GM18870 (cell line): ENCODE data around the gene FMOD.
"Not testable (repeated sequence)": the region's sequence is repeated elsewhere in the genome, so short reads cannot be mapped to it uniquely, and the experiment has no call there.

Experiments used
- ATAC-seq: cut with Tn5 transposase; IDR thresholded peaks from one replicate; pipeline ENCODE4 v1.9.1; 2021; ENCODE audit warnings: moderate library complexity; ENCODE audit not compliant: unreplicated experiment

FMOD gene

DNA sequence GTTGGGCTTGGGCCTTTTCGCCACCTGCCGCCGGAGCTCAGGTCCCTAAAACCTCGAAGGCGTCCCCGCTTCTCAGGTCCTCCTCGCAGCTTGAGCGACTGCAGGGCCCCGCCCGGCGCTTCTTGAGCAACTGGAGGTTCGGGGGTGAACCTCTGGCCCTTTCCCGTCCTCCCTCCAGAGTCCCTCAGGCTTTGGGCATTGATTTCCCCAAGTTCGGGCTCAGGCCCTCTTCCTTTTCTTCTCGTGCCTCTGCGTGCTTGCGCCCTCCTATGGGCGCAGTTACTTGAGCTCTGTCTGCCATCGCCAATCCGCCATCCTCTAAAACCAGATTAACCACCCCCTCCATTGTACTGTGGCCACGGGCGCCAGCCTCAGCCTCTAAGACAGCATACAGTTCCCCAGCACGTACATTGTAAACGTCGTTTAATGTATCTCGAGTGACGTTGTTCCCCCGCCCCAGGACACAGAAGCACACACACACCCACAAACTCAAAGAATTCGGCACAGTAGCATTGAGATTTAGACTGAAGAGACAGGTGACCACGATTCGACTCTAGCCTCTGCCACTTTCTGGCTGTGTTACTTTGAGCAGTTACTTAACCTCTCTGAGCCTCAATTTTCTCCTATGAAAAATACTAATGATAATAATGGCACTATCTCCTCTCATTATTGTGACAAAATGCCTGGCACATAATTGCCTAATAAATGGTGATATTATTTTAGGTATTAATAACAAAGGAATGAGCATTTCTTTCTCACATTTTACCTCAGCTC is 23.1 kb downstream of the FMOD start:
- ATAC-seq, result peak; percentile 31

DNA sequence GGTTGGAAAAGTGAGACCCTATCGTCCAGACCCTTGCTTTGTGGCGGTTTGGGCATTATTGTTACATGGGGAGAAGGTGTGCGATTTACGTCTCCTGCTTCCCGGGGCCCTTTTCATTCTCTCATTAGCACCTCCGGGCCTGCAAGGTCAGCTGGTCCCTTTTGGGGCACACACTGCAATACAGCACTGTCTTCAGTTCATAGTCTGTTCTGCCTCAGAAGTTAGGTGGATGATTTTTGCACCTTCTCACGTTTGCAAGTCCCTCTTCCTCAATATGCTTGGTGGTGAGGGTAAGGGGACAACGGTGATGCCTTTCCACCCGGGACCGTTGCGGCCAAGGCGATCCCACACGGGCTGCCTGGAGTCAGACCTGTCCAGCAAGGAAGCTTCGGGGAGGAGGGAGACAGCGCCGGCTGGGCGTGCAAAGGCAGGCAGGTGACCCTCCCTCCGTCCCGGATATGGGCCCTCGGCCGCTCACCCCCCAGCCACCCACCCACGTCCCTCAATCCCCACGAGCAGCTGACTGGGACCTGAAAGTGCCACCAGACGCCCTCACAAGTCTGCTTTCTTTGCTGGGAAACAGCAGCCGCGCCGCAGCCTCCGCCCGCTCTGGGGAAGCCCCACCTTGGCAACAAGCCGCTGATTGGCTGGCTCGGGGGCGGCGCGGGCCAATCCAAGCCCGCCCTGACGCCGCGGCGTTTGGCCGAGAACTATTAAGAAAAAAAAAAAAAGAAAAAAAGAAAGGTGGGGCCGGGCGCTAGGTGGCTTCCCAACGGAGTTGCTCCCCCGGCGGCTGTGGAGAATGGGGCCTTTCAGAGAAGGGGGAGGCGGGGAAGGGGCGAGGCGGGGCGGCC is 23.9 kb downstream of the FMOD start:
- peak; percentile 41 for ATAC-seq

- no peak for ATAC-seq
Observed at GRCh38 chr1:203325418-203326091, 25.4 kb downstream of the FMOD start.

GRCh38 chr1:203325026-203325417 is 25.9 kb downstream of the FMOD start:
- ATAC-seq, result peak; percentile 36

DNA sequence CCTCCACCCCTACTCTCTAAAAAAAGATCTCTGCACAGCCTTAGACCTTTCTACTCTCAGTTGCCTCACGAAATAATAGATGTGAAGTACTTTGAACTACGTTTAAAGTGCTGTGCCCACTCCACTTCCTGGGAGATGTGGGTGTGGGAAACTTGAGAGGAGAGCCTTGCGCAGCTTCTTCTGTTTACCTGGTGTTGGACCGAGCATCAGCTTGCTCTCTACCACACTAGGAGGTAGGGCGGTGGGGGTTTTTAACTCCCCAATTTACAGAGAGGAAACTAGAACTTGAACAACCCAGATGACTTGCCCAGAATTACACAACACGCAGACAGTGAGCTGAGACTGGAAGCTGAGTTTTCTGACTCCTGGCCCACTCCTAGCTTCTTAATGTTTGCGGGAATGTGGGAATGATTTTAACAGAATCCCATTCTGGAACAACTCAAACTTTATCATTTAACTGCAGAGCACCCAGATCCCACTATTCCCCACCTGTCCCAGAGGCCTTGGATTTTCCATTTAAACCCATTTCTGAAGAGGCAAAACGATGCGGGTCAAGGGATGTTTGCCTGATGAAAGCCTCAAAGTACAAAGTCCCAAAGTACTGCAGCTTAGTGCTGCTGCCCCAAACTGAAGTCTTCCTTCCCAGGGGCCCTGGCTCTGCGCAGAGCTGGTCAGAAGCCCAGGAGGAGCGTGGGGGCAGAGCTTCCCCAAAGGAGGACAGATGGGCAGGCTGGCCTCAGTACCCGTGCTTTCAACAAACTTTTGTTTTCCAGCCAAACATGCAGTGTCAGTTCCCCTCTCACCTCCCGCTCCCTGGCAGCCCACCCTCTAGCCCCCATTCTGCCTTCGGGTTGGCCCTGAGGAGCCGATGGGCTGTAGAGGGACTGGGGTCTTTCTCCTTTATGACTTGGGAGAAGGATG is 26.6 kb downstream of the FMOD start:
- ATAC-seq, result no peak

DNA sequence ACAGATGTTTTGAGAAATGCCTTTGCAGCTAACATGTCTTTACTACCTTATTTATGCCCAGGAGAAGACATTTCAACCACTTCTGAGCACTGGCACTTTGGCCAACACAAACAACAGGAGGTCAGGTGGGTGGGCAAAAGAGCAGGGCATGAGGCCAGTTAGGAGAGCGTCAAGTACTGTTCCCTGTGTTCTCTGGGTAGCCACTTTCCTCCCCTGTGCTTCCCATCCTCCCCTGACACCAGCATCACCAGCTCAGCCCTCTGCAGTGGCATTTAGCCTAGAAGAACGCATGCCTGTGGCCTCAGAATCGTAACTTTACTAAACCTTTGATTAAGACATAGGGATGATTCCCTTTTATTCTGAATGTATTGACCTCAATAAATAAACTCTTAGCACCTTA is 27.3 kb downstream of the FMOD start:
- ATAC-seq, result no peak

- no peak for ATAC-seq
Observed at GRCh38 chr1:203322500-203323179, 28.3 kb downstream of the FMOD start.

DNA sequence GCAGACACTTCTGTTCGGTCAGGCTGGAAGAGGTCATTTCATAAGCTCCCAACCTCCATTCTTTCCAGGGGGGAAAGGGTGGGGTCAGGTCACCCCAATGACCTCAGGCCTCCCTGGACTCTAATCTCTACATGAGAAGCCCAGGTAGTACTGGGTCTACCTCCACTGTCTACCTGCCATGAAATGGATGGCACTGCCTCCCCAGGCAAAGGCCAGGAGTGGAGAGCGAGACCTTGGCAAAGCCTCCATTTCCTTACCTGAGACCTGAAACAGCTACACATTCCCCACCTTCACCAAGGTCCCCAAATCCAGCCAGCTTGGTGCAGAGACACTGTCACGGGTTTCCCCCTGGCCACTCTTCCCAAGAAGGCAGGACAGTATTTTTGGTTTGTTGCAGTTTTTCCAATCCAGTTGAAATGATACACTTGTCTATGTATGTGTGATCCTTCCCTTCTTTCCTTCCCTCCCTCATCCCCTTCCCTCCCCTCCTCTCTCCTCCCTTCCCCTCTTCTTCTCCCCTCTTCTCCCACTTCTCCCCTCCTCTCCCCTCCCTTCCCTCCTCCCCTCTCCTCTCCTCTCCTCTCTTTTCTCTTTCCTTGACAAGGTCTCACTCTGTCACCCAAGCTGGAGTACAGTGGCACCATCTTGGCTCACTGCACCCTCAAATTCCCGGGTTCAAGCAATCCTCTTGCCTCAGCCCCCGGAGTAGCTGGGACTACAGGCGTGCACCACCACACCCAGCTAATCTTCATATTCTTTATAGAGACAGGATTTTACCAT is 29.5 kb downstream of the FMOD start:
- no peak for ATAC-seq

DNA sequence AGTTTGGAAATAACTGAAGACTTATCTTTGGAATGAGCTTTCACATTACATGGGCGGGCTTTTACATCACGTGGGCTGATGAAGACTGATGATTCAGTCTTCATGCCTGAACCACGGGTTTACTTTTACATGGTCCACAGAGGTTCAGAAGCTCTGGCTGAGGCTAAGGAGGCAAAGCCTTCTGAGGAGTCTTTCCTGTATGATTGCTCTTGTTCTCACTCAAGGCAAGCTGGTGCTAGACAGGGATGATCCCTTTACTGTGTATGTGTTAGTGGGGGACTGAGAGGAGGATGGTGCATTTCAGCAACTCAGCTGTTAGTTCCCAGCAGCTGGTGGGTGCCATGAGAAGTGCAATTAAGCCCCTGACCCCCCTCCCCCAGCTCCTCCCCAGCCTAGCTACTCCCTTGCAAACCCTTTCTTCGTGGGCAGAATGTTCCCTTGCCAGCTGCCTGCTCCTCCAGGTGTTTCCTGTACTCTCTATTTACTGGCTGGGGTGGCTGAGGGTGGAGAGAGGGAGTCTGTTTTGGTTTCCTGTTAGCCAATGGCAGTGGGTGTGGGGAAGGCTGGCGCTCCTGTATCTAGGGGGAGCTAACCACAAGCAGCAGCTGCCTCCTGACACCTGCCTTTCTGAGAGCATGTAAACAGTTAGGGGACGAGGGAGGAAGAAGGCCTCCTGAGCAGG is 30.2 kb downstream of the FMOD start:
- peak; percentile 53 for ATAC-seq

- no peak for ATAC-seq
Observed at GRCh38 chr1:203318229-203318517, 32.7 kb downstream of the FMOD start.

DNA sequence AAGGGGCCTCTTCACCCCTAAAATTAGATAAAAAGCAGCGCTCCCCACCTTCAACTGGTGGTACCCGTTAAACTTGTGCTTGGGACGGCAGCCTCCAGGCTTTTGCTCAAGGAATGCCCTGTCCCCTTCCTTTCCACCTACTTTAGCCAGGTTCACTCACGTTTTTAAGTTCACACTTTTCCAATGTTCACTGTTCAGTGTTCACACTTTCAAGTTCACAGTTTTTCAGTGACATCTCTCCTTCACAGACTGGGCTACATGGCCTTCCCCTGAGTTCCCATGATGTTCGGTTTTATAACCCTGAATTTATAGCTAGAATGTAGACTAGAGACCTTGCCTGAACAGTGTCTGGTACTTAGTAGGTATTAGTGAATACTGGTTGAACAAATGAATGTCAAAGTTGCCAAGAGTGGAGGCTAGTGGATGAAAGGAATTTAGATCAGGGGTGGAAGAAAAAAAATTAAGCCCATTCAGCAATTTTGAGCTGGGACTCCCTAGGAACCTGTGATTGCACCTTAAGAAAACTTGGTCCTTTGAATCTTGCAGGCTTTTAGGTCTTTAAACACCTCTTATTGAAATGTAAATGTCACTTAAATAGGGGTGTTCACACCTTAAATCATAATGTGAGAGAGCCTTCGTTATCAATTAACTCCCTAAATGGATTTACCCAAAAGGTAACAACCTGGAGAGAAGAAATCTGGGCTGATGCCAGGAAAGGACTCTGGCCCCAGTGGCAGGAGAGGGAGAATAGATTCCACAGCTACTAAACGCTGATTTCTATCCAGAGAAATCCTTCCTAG is 33.3 kb downstream of the FMOD start:
- no peak for ATAC-seq

DNA sequence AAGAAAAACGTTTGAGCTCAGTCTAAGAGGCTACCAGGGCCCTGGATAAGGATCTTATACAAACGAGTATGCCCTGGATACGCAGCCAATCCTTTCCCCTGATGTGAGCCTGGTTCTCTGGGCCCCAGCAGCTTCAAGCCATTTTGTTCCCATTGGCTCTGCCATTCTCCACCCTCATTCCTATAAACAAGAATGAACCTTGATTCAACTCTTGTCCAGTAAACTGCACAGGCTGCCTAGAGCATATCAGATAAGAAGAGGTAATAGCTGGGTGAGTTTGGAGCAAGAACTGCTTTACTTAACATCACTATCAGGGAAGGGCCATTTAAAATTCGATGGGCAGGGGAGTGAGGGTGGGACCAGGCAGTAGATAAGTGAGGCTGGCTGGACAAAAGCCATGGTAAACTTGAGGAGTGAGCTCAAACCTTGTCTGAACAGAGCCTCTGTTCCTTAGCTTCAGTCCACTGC is 34.3 kb downstream of the FMOD start:
- no peak for ATAC-seq

DNA sequence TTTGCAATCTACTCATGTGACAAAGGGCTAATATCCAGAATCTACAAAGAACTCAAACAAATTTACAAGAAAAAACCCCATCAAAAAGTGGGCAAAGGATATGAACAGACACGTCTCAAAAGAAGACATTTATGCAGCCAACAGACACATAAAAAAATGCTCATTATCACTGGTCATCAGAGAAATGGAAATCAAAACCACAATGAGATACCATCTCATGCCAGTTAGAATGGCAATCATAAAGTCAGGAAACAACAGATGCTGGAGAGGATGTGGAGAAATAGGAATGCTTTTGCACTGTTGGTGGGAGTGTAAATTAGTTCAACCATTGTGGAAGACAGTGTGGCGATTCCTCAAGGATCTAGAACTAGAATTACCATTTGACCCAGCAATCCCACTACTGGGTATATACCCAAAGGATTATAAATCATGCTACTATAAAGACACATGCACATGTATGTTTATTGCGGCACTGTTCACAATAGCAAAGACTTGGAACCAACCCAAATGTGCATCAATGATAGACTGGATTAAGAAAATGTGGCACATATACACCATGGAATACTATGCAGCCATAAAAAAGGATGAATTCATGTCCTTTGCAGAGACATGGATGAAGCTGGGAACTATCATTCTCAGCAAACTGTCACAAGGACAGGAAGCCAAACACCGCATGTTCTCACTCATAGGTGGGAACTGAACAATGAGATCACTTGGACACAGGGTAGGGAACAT is 36.7 kb downstream of the FMOD start:
- not testable (repeated sequence) for ATAC-seq

DNA sequence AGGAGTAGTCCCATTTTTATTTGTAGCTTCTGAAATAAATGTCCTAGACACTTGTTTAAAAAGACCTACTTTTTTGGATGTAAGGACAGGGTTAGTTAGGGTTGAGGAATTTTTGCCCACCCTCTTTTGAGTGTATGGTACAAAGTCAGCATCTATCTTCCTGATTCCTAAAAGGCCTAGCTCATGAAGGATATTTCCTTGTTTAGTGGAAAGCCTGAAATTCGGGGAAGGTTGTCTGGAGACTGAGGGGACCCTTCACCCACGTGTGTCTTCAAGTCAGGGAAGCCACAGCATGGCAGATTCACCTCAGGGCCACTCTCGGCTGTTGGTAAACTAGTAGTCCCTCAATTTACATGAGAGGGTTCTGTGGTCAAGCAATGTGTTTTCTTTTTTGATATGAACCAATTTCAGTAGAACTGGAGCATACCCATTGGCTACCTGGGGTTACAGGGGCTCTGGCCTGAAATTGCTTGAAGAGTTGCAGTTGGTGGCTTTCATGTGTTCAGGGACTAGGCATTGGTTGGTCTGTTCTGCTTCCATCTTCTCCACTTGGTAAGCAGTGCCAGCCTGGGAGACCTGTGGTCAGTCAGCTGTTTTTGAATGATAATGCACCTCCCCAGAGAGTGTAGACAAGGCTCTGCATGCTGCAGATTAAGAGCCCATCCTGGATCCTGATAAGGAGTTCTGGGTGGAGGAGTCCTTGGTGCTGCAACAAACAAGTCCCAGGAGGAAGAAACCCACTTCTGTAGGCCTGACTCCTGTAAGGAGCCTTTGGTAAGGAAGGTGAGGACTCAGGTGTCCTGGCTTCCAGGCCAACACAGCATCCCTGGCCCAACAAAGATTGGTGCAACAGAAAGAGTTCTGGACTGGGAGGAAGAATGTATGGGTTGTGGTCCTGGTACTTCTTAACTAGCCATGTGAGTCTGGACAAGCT is 39.3 kb downstream of the FMOD start:
- ATAC-seq, result no peak

- ATAC-seq, result no peak
Observed at GRCh38 chr1:203308923-203309331, 42.0 kb downstream of the FMOD start.

- no peak for ATAC-seq
Observed at GRCh38 chr1:203308328-203308922, 42.5 kb downstream of the FMOD start.
